ENCODE measurements around the gene DCTN1. TPM values are rescaled to one million over a fixed set of nuclear protein-coding genes. Genes with fewer than 3 reads are reported as not detected.

DCTN1 gene
- total and polyA plus RNA-seq, 2 donors (not counting 1 experiment from before 2014, with no cell fraction given) = 46.7 to 143 TPM

DNA sequence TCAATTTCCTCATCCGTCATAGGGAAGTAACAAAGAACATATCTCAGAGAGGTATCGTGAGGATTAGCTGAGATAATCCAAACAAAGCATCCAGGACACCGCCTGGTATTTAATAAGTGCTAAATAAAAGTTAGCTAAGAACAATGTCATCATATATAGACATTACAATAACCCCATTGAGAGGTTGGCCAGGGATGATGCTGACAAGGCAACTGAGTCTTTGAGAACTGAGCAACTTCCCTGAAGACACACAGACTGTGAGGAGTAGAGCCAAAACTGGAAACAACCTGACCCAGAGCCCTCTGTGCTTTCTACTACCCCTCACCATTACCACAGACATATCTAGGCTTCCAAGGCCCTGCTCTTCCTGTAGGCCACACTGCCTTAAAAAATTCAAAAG, 1.6 kb upstream of the DCTN1 start:
- Mint-ChIP-seq H3K9me3 (ENCODE audit: insufficient read depth) (no peaks in the 10 kb centered on the region), H3K4me1 (peaks cover 20% of the 10 kb centered on the region)
- POLR2A ChIA-PET = no interaction called here

DNA sequence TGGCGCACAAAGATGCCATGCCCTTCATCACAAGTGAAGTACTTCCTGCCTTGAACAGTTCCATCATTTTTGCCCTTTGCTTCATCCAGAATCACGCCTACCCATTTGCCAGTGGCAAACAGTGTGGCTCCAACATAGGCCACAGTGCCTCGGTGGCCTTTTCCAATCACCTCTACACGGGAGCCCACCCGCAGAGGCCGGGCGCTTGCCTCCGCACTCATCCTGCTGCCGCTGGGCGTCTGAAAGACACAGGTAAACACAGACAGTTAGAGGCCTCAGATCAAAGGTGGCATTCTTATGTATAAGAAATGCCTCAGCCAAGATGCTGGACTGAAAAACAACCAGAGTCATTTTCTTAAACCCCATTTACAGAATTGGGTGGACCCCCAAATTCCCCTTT, 2.1 kb downstream of the DCTN1 start:
- Histone ChIP-seq H2AFZ (ENCODE audit: insufficient read depth, low read depth, low read length, poor library complexity, severe bottlenecking) (no peak overlapping the region), H4K20me1 (ENCODE audit: control insufficient read depth, insufficient read depth, low read length, poor library complexity, severe bottlenecking) (peaks cover 71% of the 10 kb centered on the region), H3K27ac (ENCODE audit: low read length in 2 of 2) (no peak overlapping the region), H3K4me1 (ENCODE audit: control insufficient read depth in 2 of 2, insufficient read depth in 2 of 2, low read length in 2 of 2) (peaks cover 10 to 13% of the 10 kb centered on the region in 2 donors), H3K27me3 (replicated peaks in 1 of 4; ENCODE audit: control extremely low read depth in 1 of 4, control insufficient read depth in 3 of 4, insufficient read depth in 4 of 4, low read length in 3 of 4) (no peaks in the 10 kb centered on the region), H3K79me2 (ENCODE audit: control insufficient read depth, insufficient read depth, low read length) (peaks cover 38% of the 10 kb centered on the region), H3K4me2 (replicated peaks; ENCODE audit: low read depth, low read length, poor library complexity, severe bottlenecking) (no peak overlapping the region), H3K9me3 (ENCODE audit: control extremely low read depth in 1 of 3, control insufficient read depth in 2 of 3, insufficient read depth in 1 of 3, low read length in 2 of 3) (no peaks in the 10 kb centered on the region), H3K36me3 (replicated peaks in 1 of 2; ENCODE audit: control extremely low read depth in 1 of 2, control insufficient read depth in 1 of 2, extremely low read depth in 1 of 2, insufficient read depth in 2 of 2, low read length in 1 of 2) (peaks cover 3 to 29% of the 10 kb centered on the region in 2 experiments), H3K4me3 (ENCODE audit: control extremely low read depth in 1 of 5, extremely low read depth in 1 of 5, insufficient read depth in 1 of 5, low read depth in 2 of 5, low read length in 4 of 5) (no peak overlapping the region), H3K9ac (ENCODE audit: low read length) (no peak overlapping the region)
- ATAC-seq (ENCODE audit: low read depth) = no peak
- no peak for DNase-seq
- no peak overlapping the region for H3K27ac Mint-ChIP-seq
- H3K4me3 Mint-ChIP-seq = no peak overlapping the region
- POLR2A ChIA-PET = no interaction called here
- H3K4me1 Mint-ChIP-seq = peaks cover 19% of the 10 kb centered on the region
- TF ChIP-seq EZH2 (IDR thresholded peaks at IDR 0.05; ENCODE audit: borderline replicate concordance, insufficient read depth, low read depth, low read length, poor library complexity, severe bottlenecking) = no peak
- TF ChIP-seq, protein P1, sequence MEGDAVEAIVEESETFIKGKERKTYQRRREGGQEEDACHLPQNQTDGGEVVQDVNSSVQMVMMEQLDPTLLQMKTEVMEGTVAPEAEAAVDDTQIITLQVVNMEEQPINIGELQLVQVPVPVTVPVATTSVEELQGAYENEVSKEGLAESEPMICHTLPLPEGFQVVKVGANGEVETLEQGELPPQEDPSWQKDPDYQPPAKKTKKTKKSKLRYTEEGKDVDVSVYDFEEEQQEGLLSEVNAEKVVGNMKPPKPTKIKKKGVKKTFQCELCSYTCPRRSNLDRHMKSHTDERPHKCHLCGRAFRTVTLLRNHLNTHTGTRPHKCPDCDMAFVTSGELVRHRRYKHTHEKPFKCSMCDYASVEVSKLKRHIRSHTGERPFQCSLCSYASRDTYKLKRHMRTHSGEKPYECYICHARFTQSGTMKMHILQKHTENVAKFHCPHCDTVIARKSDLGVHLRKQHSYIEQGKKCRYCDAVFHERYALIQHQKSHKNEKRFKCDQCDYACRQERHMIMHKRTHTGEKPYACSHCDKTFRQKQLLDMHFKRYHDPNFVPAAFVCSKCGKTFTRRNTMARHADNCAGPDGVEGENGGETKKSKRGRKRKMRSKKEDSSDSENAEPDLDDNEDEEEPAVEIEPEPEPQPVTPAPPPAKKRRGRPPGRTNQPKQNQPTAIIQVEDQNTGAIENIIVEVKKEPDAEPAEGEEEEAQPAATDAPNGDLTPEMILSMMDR (IDR thresholded peaks at IDR 0.05) = no peak
- intact Hi-C loops (cut with micrococcal nuclease) = no loop called here
- CTCF ChIA-PET = no interaction called here
- no peaks in the 10 kb centered on the region for H3K27me3 Mint-ChIP-seq
- 98% methylated on average over 10 of the region's 10 CpGs for WGBS (ENCODE audit: insufficient coverage)
- H3K9me3 Mint-ChIP-seq (ENCODE audit: insufficient read depth) = no peaks in the 10 kb centered on the region

More for the DNA sequence above, 1.6 kb upstream of the DCTN1 start:
- no peaks in the 10 kb centered on the region for H3K27me3 ChIP-seq (replicated peaks in 1 of 4; ENCODE audit: control extremely low read depth in 1 of 4, control insufficient read depth in 3 of 4, insufficient read depth in 4 of 4, low read length in 3 of 4)
- H3K4me1 ChIP-seq (ENCODE audit: control insufficient read depth in 2 of 2, insufficient read depth in 2 of 2, low read length in 2 of 2) = peaks cover 10 to 13% of the 10 kb centered on the region in 2 donors
- peaks cover 71% of the 10 kb centered on the region for H3K79me2 ChIP-seq (ENCODE audit: control insufficient read depth, insufficient read depth, low read length)
- no peak overlapping the region for H3K27ac ChIP-seq (ENCODE audit: low read length in 2 of 2)
- H3K4me2 ChIP-seq (replicated peaks; ENCODE audit: low read depth, low read length, poor library complexity, severe bottlenecking) = no peak overlapping the region
- CTCF ChIA-PET = interaction anchor here (1.2 kb wide), 1 partner anchor 10 kb away, joined by 5 read pairs; no protein-coding TSS in a partner anchor
- TF ChIP-seq, protein P1 (IDR thresholded peaks at IDR 0.05) = no peak
- TF ChIP-seq EZH2 (IDR thresholded peaks at IDR 0.05; ENCODE audit: borderline replicate concordance, insufficient read depth, low read depth, low read length, poor library complexity, severe bottlenecking) = no peak
- H3K36me3 ChIP-seq (replicated peaks in 1 of 2; ENCODE audit: control extremely low read depth in 1 of 2, control insufficient read depth in 1 of 2, extremely low read depth in 1 of 2, insufficient read depth in 2 of 2, low read length in 1 of 2) = peaks cover 3 to 20% of the 10 kb centered on the region in 2 experiments
- no peak overlapping the region for H3K9ac ChIP-seq (ENCODE audit: low read length)
- Mint-ChIP-seq H3K4me3 (no peak overlapping the region), H3K27me3 (no peaks in the 10 kb centered on the region), H3K27ac (no peak overlapping the region)
- DNase-seq = no peak
- H2AFZ ChIP-seq (ENCODE audit: insufficient read depth, low read depth, low read length, poor library complexity, severe bottlenecking) = no peak overlapping the region
- peaks cover 76% of the 10 kb centered on the region for H4K20me1 ChIP-seq (ENCODE audit: control insufficient read depth, insufficient read depth, low read length, poor library complexity, severe bottlenecking)
- ATAC-seq (ENCODE audit: low read depth) = no peak
- intact Hi-C loops (cut with micrococcal nuclease) = no loop called here
- no peaks in the 10 kb centered on the region for H3K9me3 ChIP-seq (ENCODE audit: control extremely low read depth in 1 of 3, control insufficient read depth in 2 of 3, insufficient read depth in 1 of 3, low read length in 2 of 3)
- no peak overlapping the region for H3K4me3 ChIP-seq (ENCODE audit: control extremely low read depth in 1 of 5, extremely low read depth in 1 of 5, insufficient read depth in 1 of 5, low read depth in 2 of 5, low read length in 4 of 5)
- no CpG with 5 or more reads among the region's 3 CpGs for WGBS (ENCODE audit: insufficient coverage)

Data from B cell (primary cell).